Measurements from ENCODE around the gene ASTN1.

The ASTN1 gene

DNA sequence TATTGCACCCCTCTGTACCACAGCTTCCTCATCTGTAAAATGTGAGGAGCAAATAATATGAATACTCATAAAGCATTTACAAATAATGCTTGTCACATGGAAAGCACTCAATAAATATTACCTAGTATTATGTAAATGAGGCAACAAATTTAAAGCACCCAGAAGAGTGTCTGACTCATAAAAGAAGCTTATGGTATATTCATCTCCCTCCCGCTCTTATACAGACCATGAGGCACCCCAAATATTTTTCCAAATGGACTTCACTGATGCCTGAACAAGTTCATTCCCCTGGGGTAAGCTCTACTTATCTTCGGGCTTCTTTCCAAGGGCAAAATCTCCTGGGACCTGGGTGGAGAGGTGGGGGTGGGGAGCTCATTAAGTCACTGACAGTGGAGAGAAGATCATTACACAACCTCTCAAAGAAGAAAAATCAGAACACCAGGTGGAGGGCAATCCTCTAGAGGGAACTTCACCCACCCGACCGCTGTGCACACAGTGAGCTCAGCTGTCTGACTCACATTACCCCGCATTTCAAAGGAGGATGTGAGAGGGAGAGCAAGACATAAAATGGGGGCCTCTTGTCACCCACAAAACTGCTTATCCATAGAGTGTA lies 166.2 kb downstream of the ASTN1 start:
- no peaks in the 10 kb centered on the region for H3K4me1 ChIP-seq (ENCODE audit: control insufficient read depth, insufficient read depth, low read length)
- peaks cover 6% of the 10 kb centered on the region for H3K27me3 ChIP-seq (ENCODE audit: control insufficient read depth, insufficient read depth, low read length)
- H3K9me3 ChIP-seq (ENCODE audit: control insufficient read depth, insufficient read depth, low read length): no peaks in the 10 kb centered on the region
- no peak overlapping the region for H3K9ac ChIP-seq (ENCODE audit: low read depth, low read length)
- no peaks in the 10 kb centered on the region for H3K36me3 ChIP-seq (ENCODE audit: control insufficient read depth, insufficient read depth, low read length)
- H3K4me3 ChIP-seq (ENCODE audit: low read depth, low read length): no peak overlapping the region

DNA sequence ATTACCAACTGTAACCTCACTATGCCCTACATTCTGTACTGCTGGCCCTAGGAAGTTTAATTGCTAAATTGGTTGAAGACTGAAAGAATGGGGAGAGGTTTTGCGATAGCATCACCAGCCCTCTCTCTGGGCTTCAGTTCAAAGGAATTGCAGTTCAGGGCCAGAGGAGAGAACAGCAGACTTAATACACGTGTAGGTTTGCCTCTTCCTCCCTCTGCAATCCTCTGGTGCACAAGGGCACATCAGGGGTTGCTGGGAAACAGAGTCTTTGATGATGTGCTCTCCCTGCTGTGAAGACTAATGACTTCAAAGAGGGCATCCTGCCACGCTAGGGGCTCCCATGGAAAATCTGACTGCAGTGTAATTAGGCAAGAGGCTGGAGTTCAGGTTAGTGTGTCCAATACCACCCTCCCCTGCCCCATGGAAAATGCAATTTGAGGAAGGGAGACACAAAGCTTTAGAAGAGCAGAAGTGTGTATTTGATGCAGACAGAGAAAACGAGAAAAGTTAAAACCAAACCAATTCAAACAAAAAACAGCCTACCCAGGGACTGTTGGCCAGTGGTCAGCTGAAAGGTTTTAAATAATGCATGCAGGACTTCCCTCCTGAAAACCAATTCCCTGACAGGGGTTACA lies 167.9 kb downstream of the ASTN1 start:
- Histone ChIP-seq H3K36me3 (ENCODE audit: control insufficient read depth, insufficient read depth, low read length) (no peaks in the 10 kb centered on the region), H3K9ac (ENCODE audit: low read depth, low read length) (no peak overlapping the region), H3K4me3 (ENCODE audit: low read depth, low read length) (no peak overlapping the region), H3K4me1 (ENCODE audit: control insufficient read depth, insufficient read depth, low read length) (no peaks in the 10 kb centered on the region), H3K9me3 (ENCODE audit: control insufficient read depth, insufficient read depth, low read length) (no peaks in the 10 kb centered on the region), H3K27me3 (ENCODE audit: control insufficient read depth, insufficient read depth, low read length) (peaks cover 6% of the 10 kb centered on the region)

DNA sequence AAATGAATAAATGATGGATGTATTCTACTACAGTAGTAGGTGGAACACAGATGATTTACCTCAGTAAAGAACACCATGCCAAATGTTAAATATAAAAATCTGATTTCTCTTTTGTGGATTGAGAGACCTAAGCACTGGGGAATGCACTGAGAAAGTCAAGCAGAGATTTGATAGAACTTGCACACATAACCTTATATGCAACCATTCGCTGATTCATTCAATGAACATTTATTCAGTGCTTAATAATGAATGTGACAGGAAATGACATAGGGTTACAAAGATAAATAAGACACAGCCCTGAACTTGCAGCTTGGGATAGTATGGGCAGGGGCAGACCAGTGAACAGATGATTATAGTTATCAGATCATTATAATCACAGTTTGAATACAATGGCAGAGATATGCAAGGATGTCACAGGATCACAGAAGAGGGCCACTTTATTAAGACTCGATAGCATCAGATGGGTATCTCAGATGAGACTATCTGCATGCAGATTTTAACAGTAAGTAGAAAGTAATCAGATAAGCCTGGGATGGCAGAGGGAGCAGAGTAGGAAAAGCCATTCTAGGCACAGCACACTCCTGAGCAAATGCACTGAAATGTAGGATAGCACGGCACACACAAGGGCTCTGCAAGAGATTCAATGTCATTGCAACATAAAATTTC lies 169.4 kb downstream of the ASTN1 start:
- H3K4me3 ChIP-seq (ENCODE audit: low read depth, low read length): no peak overlapping the region
- no peaks in the 10 kb centered on the region for H3K4me1 ChIP-seq (ENCODE audit: control insufficient read depth, insufficient read depth, low read length)
- no peaks in the 10 kb centered on the region for H3K9me3 ChIP-seq (ENCODE audit: control insufficient read depth, insufficient read depth, low read length)
- H3K36me3 ChIP-seq (ENCODE audit: control insufficient read depth, insufficient read depth, low read length): no peaks in the 10 kb centered on the region
- H3K9ac ChIP-seq (ENCODE audit: low read depth, low read length): no peak overlapping the region
- H3K27me3 ChIP-seq (ENCODE audit: control insufficient read depth, insufficient read depth, low read length): peaks cover 6% of the 10 kb centered on the region

DNA sequence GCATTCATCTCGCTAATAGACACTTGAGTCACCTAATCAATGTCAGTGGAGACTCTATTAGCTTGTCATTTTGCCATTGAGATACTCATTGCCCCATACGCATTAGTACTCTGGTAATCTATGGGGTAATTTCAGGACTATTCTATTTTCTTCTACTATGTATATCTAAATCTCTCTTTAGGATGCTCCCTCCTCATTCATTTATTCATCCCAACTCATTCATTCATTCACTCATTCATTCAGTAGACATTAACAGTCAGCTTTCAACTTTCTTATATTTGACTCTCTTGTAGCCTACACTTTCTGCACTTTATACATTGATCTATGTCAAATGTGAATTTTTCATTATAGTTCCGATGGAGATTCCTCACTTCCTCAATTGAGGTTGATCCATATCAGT lies 170.9 kb downstream of the ASTN1 start:
- Histone ChIP-seq H3K36me3 (ENCODE audit: control insufficient read depth, insufficient read depth, low read length) (no peaks in the 10 kb centered on the region), H3K4me3 (ENCODE audit: low read depth, low read length) (no peak overlapping the region), H3K9me3 (ENCODE audit: control insufficient read depth, insufficient read depth, low read length) (no peaks in the 10 kb centered on the region), H3K9ac (ENCODE audit: low read depth, low read length) (no peak overlapping the region), H3K4me1 (ENCODE audit: control insufficient read depth, insufficient read depth, low read length) (peaks cover 4% of the 10 kb centered on the region), H3K27me3 (ENCODE audit: control insufficient read depth, insufficient read depth, low read length) (peaks cover 6% of the 10 kb centered on the region)

DNA sequence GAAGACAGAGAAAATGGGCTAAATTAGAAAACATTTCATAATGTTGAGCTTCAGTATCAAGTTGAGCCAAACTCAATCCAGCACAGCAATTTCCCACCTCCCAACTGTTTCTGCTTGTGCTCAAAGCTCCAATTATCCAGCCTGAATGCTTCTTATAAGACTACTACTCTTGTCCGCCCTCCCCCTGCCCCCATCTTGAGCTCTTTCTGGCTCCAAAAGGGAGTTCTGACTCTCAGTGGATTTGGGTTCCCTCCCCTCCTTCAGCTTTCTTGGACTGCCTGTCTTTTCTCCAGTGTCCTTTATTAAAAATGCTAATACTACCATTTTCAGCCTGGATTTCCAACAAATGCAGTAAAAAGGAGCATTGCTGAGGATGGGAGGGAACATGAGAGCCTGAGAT lies 174.8 kb downstream of the ASTN1 start:
- Histone ChIP-seq H3K27me3 (ENCODE audit: control insufficient read depth, insufficient read depth, low read length) (no peaks in the 10 kb centered on the region), H3K36me3 (ENCODE audit: control insufficient read depth, insufficient read depth, low read length) (no peaks in the 10 kb centered on the region), H3K4me3 (ENCODE audit: low read depth, low read length) (no peak overlapping the region), H3K9me3 (ENCODE audit: control insufficient read depth, insufficient read depth, low read length) (no peaks in the 10 kb centered on the region), H3K9ac (ENCODE audit: low read depth, low read length) (no peak overlapping the region), H3K4me1 (ENCODE audit: control insufficient read depth, insufficient read depth, low read length) (peaks cover 4% of the 10 kb centered on the region)

DNA sequence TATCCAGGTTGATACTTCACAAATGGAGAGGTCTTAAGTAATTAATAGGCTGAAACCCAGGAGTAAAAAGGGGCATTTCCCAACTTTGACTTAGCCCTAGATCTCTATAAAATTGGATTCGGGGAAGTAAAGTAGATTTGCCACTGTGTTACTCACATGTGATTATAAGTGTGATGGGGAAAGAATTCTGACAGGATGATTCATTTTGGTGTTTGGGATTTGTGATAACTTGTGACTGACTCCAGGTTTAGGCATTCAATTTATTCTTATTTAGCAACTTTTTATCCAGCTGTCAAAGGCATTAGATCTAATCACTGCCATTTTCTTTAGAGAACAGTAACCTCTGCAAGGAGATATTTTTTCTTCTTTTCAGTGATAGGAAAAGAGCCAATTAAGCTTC lies 175.5 kb downstream of the ASTN1 start:
- no peaks in the 10 kb centered on the region for H3K36me3 ChIP-seq (ENCODE audit: control insufficient read depth, insufficient read depth, low read length)
- H3K4me1 ChIP-seq (ENCODE audit: control insufficient read depth, insufficient read depth, low read length): peaks cover 4% of the 10 kb centered on the region
- H3K27me3 ChIP-seq (ENCODE audit: control insufficient read depth, insufficient read depth, low read length): no peaks in the 10 kb centered on the region
- H3K9ac ChIP-seq (ENCODE audit: low read depth, low read length): no peak overlapping the region
- no peaks in the 10 kb centered on the region for H3K9me3 ChIP-seq (ENCODE audit: control insufficient read depth, insufficient read depth, low read length)
- no peak overlapping the region for H3K4me3 ChIP-seq (ENCODE audit: low read depth, low read length)

DNA sequence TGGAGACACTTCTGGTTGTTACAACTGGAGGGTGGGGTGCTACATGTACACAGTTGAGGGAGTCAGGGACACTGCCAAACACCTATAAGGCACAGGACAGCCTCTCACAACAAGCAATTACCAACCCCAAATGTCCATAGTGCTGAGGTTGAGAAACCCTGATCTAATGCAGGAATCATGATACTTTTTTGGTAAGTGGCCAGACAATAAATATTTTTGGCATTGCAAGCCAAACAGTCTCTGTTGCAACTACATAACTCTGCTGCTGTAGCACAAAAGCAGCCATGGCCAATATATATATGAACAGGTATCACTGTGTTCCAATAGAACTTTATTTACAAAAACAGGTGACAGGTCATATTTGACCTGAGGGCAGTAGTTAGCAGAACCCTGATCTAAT lies 177.5 kb downstream of the ASTN1 start:
- Histone ChIP-seq H3K9me3 (ENCODE audit: control insufficient read depth, insufficient read depth, low read length) (no peaks in the 10 kb centered on the region), H3K9ac (ENCODE audit: low read depth, low read length) (no peak overlapping the region), H3K4me3 (ENCODE audit: low read depth, low read length) (no peak overlapping the region), H3K36me3 (ENCODE audit: control insufficient read depth, insufficient read depth, low read length) (no peaks in the 10 kb centered on the region), H3K27me3 (ENCODE audit: control insufficient read depth, insufficient read depth, low read length) (no peaks in the 10 kb centered on the region), H3K4me1 (ENCODE audit: control insufficient read depth, insufficient read depth, low read length) (peaks cover 4% of the 10 kb centered on the region)

DNA sequence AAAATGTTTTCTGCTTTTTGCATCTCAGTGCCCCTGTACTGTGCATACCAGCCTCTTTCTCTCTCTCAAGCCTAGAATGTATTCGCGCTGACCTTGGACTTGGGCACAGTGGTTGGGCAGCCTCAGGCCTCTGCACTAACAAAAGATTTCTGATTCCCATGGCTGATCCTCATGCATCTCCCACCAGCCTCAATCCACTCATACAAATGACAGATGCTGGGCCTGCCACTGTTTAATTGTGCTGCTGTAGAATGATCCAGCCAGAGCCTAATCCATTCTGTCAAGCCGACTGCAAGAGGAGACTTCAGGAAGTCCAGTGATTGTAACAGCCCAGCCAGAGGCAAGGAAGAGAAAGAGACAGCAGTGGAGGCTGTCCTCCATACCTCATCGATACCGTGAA lies 180.8 kb downstream of the ASTN1 start:
- H3K27me3 ChIP-seq (ENCODE audit: control insufficient read depth, insufficient read depth, low read length): no peaks in the 10 kb centered on the region
- H3K9ac ChIP-seq (ENCODE audit: low read depth, low read length): no peak overlapping the region
- no peak overlapping the region for H3K4me3 ChIP-seq (ENCODE audit: low read depth, low read length)
- no peaks in the 10 kb centered on the region for H3K9me3 ChIP-seq (ENCODE audit: control insufficient read depth, insufficient read depth, low read length)
- H3K4me1 ChIP-seq (ENCODE audit: control insufficient read depth, insufficient read depth, low read length): no peaks in the 10 kb centered on the region
- H3K36me3 ChIP-seq (ENCODE audit: control insufficient read depth, insufficient read depth, low read length): no peaks in the 10 kb centered on the region

DNA sequence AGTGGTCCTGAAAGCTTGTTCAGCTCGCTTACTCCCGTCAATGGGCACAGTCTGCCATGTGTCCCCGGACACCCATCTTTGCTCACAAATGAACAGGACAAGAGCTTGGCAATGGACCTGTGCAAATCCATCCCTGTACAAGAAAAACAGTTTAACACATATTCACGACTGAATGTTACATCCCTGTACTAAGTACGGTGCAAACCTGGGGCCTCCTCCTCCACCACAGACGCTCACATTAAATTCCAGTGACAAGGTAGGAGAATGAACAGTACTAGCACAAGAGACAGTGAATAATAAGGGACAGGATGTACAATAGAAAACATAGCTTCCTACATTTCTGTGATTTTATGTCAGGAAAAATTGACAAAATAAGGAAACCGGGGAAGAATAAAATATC lies 187.7 kb downstream of the ASTN1 start:
- Histone ChIP-seq H3K9me3 (ENCODE audit: control insufficient read depth, insufficient read depth, low read length) (no peaks in the 10 kb centered on the region), H3K36me3 (ENCODE audit: control insufficient read depth, insufficient read depth, low read length) (no peaks in the 10 kb centered on the region), H3K4me3 (ENCODE audit: low read depth, low read length) (no peak overlapping the region), H3K4me1 (ENCODE audit: control insufficient read depth, insufficient read depth, low read length) (no peaks in the 10 kb centered on the region), H3K9ac (ENCODE audit: low read depth, low read length) (no peak overlapping the region), H3K27me3 (ENCODE audit: control insufficient read depth, insufficient read depth, low read length) (no peaks in the 10 kb centered on the region)

DNA sequence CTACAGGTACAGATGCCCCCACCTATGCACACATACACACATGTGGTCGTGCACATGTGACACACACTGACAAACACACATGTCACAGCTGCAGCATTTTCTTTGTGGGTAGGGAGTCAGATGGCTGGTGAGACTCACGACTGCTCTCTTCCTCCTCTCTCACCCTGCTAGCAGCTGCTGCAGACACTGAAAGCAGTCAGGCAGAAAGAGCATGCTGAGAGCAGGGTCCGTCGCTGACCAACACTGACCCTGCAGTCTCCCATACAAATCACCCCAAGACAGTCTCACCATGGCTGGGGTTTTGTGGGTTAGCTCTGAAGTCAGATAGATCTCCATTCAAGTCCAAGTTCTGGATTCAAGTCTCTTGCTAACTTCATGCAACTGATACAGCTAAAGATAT lies 188.3 kb downstream of the ASTN1 start:
- no peaks in the 10 kb centered on the region for H3K27me3 ChIP-seq (ENCODE audit: control insufficient read depth, insufficient read depth, low read length)
- H3K4me1 ChIP-seq (ENCODE audit: control insufficient read depth, insufficient read depth, low read length): no peaks in the 10 kb centered on the region
- no peaks in the 10 kb centered on the region for H3K36me3 ChIP-seq (ENCODE audit: control insufficient read depth, insufficient read depth, low read length)
- no peak overlapping the region for H3K4me3 ChIP-seq (ENCODE audit: low read depth, low read length)
- no peaks in the 10 kb centered on the region for H3K9me3 ChIP-seq (ENCODE audit: control insufficient read depth, insufficient read depth, low read length)
- H3K9ac ChIP-seq (ENCODE audit: low read depth, low read length): no peak overlapping the region

DNA sequence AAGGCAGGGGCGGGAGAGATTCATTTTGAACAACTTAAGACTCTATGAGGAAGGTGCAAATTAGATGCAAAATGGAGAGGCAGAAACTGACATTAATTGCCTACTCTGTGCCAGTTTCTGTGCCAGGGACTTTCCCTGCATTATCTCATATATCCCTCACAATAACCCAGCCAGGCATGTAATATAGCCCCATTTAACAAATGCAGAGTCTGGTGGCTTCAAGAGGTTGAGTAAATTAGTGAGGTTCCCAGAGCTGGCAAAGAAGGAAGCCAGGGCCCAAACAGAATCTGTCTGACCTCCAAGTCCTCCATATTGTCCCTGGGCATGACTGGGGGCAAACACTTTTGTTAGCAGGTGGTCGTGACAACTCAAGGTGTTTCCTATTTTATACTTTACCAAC lies 199.8 kb downstream of the ASTN1 start:
- H3K9ac ChIP-seq (ENCODE audit: low read depth, low read length): no peak overlapping the region
- no peak overlapping the region for H3K4me3 ChIP-seq (ENCODE audit: low read depth, low read length)
- H3K9me3 ChIP-seq (ENCODE audit: control insufficient read depth, insufficient read depth, low read length): no peaks in the 10 kb centered on the region
- H3K27me3 ChIP-seq (ENCODE audit: control insufficient read depth, insufficient read depth, low read length): no peaks in the 10 kb centered on the region
- no peaks in the 10 kb centered on the region for H3K36me3 ChIP-seq (ENCODE audit: control insufficient read depth, insufficient read depth, low read length)
- no peaks in the 10 kb centered on the region for H3K4me1 ChIP-seq (ENCODE audit: control insufficient read depth, insufficient read depth, low read length)

DNA sequence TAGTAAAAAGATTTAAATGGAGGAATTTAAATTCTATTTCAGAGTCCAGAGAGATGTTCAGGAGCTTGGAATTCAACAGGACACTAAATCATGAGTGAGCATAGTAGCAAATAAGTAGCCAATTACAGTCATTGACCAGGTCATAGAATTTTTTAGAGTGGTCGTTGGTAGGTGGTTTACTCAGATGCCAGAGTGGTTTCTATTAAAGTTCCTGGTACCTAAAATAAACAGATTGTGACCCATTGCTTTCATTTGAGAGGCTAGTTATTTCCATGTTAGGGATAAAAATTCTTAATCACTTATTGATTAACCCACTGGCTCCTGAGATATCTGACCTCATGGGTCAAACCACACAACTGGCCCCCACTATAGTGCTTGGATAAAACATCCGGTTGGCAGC lies 201.3 kb downstream of the ASTN1 start:
- no peaks in the 10 kb centered on the region for H3K9me3 ChIP-seq (ENCODE audit: control insufficient read depth, insufficient read depth, low read length)
- H3K9ac ChIP-seq (ENCODE audit: low read depth, low read length): no peak overlapping the region
- peaks cover 2% of the 10 kb centered on the region for H3K4me1 ChIP-seq (ENCODE audit: control insufficient read depth, insufficient read depth, low read length)
- no peaks in the 10 kb centered on the region for H3K27me3 ChIP-seq (ENCODE audit: control insufficient read depth, insufficient read depth, low read length)
- H3K36me3 ChIP-seq (ENCODE audit: control insufficient read depth, insufficient read depth, low read length): no peaks in the 10 kb centered on the region
- H3K4me3 ChIP-seq (ENCODE audit: low read depth, low read length): no peak overlapping the region

All from iPS-15b (cell line).